HCT116 (cell line): ENCODE measurements around the gene CDC42BPA. TPM values are rescaled to one million over a fixed set of nuclear protein-coding genes. Genes with fewer than 3 reads are reported as not detected.

Experiments
- ATAC-seq: fragments of 200-7000 bp; cut with Tn5 transposase; 2 replicates; pipeline ENCODE4 v1.9.1; 2020; ENCODE audit warnings: mild to moderate bottlenecking, moderate library complexity
- BruUV-seq: library from RNA; stranded (reverse); fragments of 400-500 nt; replicated peaks from 2 replicates; lab custom pipeline; 2021; lab: Mats Ljungman, UMichigan
- CTCF ChIA-PET: fragments of 300-600 bp; sonication (Branson Sonifier 250); formaldehyde crosslinking; loops from one replicate; lab custom pipeline; 2021; ENCODE audit warnings: antibody characterized with exemption; lab: Charles Lee
- POLR2A ChIA-PET: fragments of 300-600, 350-600 bp; sonication (Branson Sonifier 250); formaldehyde crosslinking; loops from one replicate; lab custom pipeline; 2021; ENCODE audit warnings: antibody characterized with exemption; lab: Charles Lee
- RAD21 ChIA-PET, 2 experiments: fragments of 300-600 bp; sonication (Branson Sonifier 250); formaldehyde crosslinking; loops; one replicate each; lab custom pipeline; 2023; ENCODE audit warnings: low total read pairs in 2 of 2; ENCODE audit not compliant: uncharacterized antibody in 2 of 2, unreplicated experiment in 2 of 2, low non-redundant PET in 1 of 2; lab: Charles Lee
- DNase-seq: peaks from one replicate; pipeline ENCODE4 v3.0.0-alpha.2; 2010; ENCODE audit warnings: low read depth, low spot score
- H2AFZ ChIP-seq: fragments of 200-600 bp; shearing (Covaris generic), sonication (generic); 2 replicates; pipeline ENCODE4 v1.6.1; 2017; ENCODE audit warnings: low read depth, mixed run types, mixed read lengths, antibody characterized with exemption, low read length; ENCODE audit not compliant: poor library complexity, severe bottlenecking
- H3K27ac ChIP-seq: 2 replicates; pipeline ENCODE4 v1.5.1; 2012; ENCODE audit warnings: low read depth, low read length
- H3K27me3 ChIP-seq: fragments of 200-600 bp; sonication (generic); 2 replicates; pipeline ENCODE4 v1.6.1; 2016; ENCODE audit warnings: mixed run types, low read length, mixed read lengths; ENCODE audit not compliant: insufficient read depth
- H3K36me3 ChIP-seq, 2 experiments: fragments of 200-500 bp in 1 of 2; fragments of 200-600 bp in 1 of 2; sonication (Bioruptor generic) in 1 of 2; sonication (generic) in 1 of 2; 2 replicates each; pipeline versions ENCODE4 v1.5.1 to v1.6.1; 2014 to 2016; ENCODE audit warnings: low read length in 2 of 2, inconsistent platforms in 1 of 2, mixed read lengths in 1 of 2, mixed run types in 1 of 2; ENCODE audit not compliant: insufficient read depth in 2 of 2, control insufficient read depth in 1 of 2
- H3K4me1 ChIP-seq, 2 experiments: fragments of 200-600 bp in 1 of 2; sonication (generic) in 1 of 2; 2 replicates each; pipeline versions ENCODE4 v1.5.1 to v1.6.1; 2012 to 2017; ENCODE audit warnings: low read length in 2 of 2, inconsistent platforms in 1 of 2, mild to moderate bottlenecking in 1 of 2, mixed read lengths in 1 of 2, mixed run types in 1 of 2, moderate library complexity in 1 of 2; ENCODE audit not compliant: insufficient read depth in 2 of 2, control insufficient read depth in 1 of 2
- H3K4me2 ChIP-seq: fragments of 200-600 bp; sonication (generic); 2 replicates; pipeline ENCODE4 v1.6.1; 2017; ENCODE audit warnings: mixed run types, low read length, mixed read lengths
- H3K4me3 ChIP-seq, 2 experiments: fragments of 200-600 bp in 1 of 2; sonication (generic) in 1 of 2; replicated peaks in 1 of 2; 2 replicates each; pipeline ENCODE4 v1.5.1; 2011 to 2016; ENCODE audit warnings: low read length in 2 of 2, control low read depth in 1 of 2, low read depth in 1 of 2, mild to moderate bottlenecking in 1 of 2, mixed read lengths in 1 of 2, mixed run types in 1 of 2
- H3K79me2 ChIP-seq: fragments of 200-600 bp; sonication (generic); 2 replicates; pipeline ENCODE4 v1.6.1; 2017; ENCODE audit warnings: mild to moderate bottlenecking, mixed run types, low read length, moderate library complexity, mixed read lengths; ENCODE audit not compliant: insufficient read depth
- H3K9ac ChIP-seq: fragments of 200-600 bp; sonication (generic); 2 replicates; pipeline ENCODE4 v1.6.1; 2016; ENCODE audit warnings: low read length, mixed read lengths
- H3K9me2 ChIP-seq: fragments of 200-600 bp; sonication (generic), shearing (Covaris generic); 2 replicates; pipeline ENCODE4 v1.6.1; 2017; ENCODE audit warnings: mixed run types, mild to moderate bottlenecking, moderate library complexity; ENCODE audit not compliant: insufficient read depth
- H3K9me3 ChIP-seq, 2 experiments: fragments of 200-500 bp in 1 of 2; fragments of 200-600 bp in 1 of 2; sonication (Bioruptor generic) in 1 of 2; sonication (generic) in 1 of 2; 2 replicates each; pipeline ENCODE4 v1.6.1; 2014 to 2017; ENCODE audit warnings: low read length in 2 of 2, mixed read lengths in 2 of 2, inconsistent platforms in 1 of 2, low read depth in 1 of 2, mild to moderate bottlenecking in 1 of 2, mixed run types in 1 of 2, moderate library complexity in 1 of 2; ENCODE audit not compliant: control insufficient read depth in 1 of 2, insufficient read depth in 1 of 2
- H4K20me1 ChIP-seq: fragments of 200-600 bp; sonication (generic), shearing (Covaris generic); 2 replicates; pipeline ENCODE4 v1.6.1; 2017; ENCODE audit warnings: mixed run types, mild to moderate bottlenecking, moderate library complexity; ENCODE audit not compliant: insufficient read depth
- CEBPB ChIP-seq: IDR thresholded peaks from 2 replicates; pipeline ENCODE4 v1.6.1; 2012; ENCODE audit warnings: low read depth
- EZH2phosphoT487 ChIP-seq: fragments of 200-600 bp; IDR thresholded peaks from 2 replicates; pipeline ENCODE4 v1.6.1; 2018; ENCODE audit warnings: antibody characterized with exemption, borderline replicate concordance
- YY1 ChIP-seq: IDR thresholded peaks from 2 replicates; pipeline ENCODE4 v1.6.1; 2011; ENCODE audit warnings: low read length, low read depth, moderate library complexity, mild to moderate bottlenecking; ENCODE audit not compliant: insufficient replicate concordance; ENCODE audit errors: extremely low read depth
- intact Hi-C: fragments of 100-400 bp; cut with micrococcal nuclease; formaldehyde crosslinking; loops from 2 replicates; pipeline ENCODE4 v1.10.0; 2022
- total RNA-seq: library from RNA; stranded (reverse); gene quantifications from one replicate; pipeline ENCODE4 v1.2.1, GENCODE V29; 2021; ENCODE audit not compliant: unreplicated experiment
- TF ChIP-seq, protein P1 (sequence below): IDR thresholded peaks from 2 replicates; pipeline ENCODE4 v1.6.1; 2011; ENCODE audit warnings: mild to moderate bottlenecking, low read length, moderate library complexity; ENCODE audit not compliant: insufficient replicate concordance; ENCODE audit errors: extremely low read depth

Gene CDC42BPA
- total RNA-seq, 1 experiment from 2014 or later: 44.0 TPM

DNA sequence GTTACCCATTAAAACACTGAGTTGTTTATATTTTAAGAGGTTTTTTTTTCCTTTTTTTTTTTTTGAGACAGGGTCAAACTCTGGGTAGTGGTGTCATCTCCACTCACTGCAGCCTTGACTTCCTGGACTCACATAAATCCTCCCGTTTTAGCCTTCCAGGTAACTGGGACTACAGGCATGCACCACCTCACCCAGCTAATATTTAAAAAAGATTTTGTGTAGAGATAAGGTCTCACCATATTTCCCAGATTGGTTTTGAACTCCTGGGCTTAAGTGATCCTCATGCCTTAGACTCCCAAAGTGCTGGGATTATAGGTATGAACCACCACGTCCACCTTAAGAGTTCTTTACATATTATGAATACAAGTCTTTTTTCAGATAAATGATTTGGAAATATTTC is 231.7 kb downstream of the CDC42BPA start (continued):
- TF ChIP-seq, protein P1, sequence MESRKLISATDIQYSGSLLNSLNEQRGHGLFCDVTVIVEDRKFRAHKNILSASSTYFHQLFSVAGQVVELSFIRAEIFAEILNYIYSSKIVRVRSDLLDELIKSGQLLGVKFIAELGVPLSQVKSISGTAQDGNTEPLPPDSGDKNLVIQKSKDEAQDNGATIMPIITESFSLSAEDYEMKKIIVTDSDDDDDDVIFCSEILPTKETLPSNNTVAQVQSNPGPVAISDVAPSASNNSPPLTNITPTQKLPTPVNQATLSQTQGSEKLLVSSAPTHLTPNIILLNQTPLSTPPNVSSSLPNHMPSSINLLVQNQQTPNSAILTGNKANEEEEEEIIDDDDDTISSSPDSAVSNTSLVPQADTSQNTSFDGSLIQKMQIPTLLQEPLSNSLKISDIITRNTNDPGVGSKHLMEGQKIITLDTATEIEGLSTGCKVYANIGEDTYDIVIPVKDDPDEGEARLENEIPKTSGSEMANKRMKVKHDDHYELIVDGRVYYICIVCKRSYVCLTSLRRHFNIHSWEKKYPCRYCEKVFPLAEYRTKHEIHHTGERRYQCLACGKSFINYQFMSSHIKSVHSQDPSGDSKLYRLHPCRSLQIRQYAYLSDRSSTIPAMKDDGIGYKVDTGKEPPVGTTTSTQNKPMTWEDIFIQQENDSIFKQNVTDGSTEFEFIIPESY: no peak

DNA sequence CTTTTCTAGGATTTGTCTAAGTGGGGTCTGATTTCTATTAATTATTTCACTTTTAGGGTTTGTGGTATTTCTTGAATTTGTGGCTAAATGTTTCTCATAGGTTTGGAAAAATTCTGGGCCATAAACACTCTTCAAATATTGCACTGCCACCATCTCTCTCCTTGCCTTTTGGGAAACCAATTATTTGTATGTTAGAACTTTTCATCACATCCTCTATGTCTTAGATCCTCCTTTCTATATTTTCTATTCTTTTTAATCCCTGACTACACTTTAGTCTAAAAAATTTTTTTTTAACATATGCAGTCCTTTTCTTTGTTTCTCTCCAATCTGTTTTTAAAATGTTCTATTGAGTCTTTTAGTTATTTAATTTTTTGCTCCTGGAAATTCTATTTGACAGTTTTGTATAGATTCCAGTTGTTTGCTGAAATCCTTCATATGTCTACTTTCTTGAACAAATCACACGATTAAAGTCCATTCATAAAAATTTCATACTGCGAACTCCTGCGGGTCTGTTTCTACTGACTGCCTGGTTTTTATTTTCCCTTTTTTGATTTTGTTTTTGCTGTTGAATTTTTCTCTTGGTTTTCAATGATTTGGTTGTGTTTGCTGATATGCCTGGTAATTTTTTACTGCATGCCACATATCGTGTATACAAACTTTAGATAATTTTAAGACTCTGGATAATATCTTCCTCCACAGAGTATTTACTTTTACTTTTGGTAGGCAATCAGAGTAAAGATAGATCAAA is 235.1 kb downstream of the CDC42BPA start:
- ATAC-seq: no peak
- Histone ChIP-seq H3K27ac (no peak overlapping the region), H3K4me3 (no peak overlapping the region), H3K27me3 (no peaks in the 10 kb centered on the region), H3K79me2 (no peaks in the 10 kb centered on the region), H3K36me3 (0 out of 4 replicates have a peak, but pooled peaks cover 0 to 17% of the 10 kb centered on the region in 2 experiments), H3K9me3 (no peaks in the 10 kb centered on the region), H2AFZ (no peak overlapping the region), H3K4me1 (no peaks in the 10 kb centered on the region), H3K9me2 (no peaks in the 10 kb centered on the region), H4K20me1 (no peaks in the 10 kb centered on the region), H3K4me2 (no peak overlapping the region), H3K9ac (no peak overlapping the region)
- ChIA-PET POLR2A (no interaction called here), RAD21 (no interaction called here), CTCF (no interaction called here)
- TF ChIP-seq CEBPB: no peak
- TF ChIP-seq YY1: no peak
- DNase-seq: no peak
- intact Hi-C loops: no loop called here
- BruUV-seq: no TSS peak

DNA sequence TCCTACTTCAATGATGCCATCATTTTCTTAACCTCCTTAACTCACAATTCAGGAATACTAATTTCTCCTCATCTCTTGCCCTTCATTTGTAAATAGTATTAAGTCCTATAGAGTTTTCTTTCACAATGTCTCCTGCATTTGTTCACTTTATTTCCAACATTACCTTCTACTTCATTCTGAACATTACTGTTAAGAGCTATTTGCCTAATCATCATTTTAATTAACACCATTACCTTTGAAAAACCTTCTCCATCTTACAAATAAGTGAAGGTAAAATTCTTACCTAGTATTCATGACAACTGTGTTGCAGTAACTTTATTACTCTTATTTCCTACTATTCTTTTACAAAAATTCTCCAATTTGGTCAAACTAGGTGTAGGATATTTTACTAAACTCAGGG is 240.5 kb downstream of the CDC42BPA start:
- Histone ChIP-seq H3K79me2 (no peaks in the 10 kb centered on the region), H3K9me2 (no peaks in the 10 kb centered on the region), H4K20me1 (0 out of 2 replicates have a peak, but pooled peaks cover 4% of the 10 kb centered on the region), H3K4me1 (no peaks in the 10 kb centered on the region), H3K9ac (no peak overlapping the region), H2AFZ (no peak overlapping the region), H3K4me3 (no peak overlapping the region), H3K27me3 (no peaks in the 10 kb centered on the region), H3K4me2 (no peak overlapping the region), H3K27ac (no peak overlapping the region), H3K36me3 (0 out of 4 replicates have a peak, but pooled peaks cover 0 to 13% of the 10 kb centered on the region in 2 experiments), H3K9me3 (no peaks in the 10 kb centered on the region)
- ATAC-seq: no peak
- BruUV-seq: no TSS peak
- RAD21 ChIA-PET: no interaction called here
- CTCF ChIA-PET: no interaction called here
- intact Hi-C loops: no loop called here
- DNase-seq: no peak
- no peak for TF ChIP-seq EZH2phosphoT487
- POLR2A ChIA-PET: no interaction called here
